ENCODE measurements around the gene PRR7.

Gene PRR7

GRCh38 chr5:177438468-177438867 is 8.1 kb upstream of the PRR7 start:
- no peak for DNase-seq

- no peak for DNase-seq
These were observed 7.0 kb upstream of the PRR7 start for GRCh38 chr5:177439518-177440053.

GRCh38 chr5:177440211-177440989 is 6.2 kb upstream of the PRR7 start:
- no peak for DNase-seq

- DNase-seq = no peak
These were observed 5.4 kb upstream of the PRR7 start for GRCh38 chr5:177440990-177441780.

- no peak for DNase-seq
These were observed 4.4 kb upstream of the PRR7 start for GRCh38 chr5:177442066-177442826.

GRCh38 chr5:177443144-177443983 is 3.2 kb upstream of the PRR7 start:
- DNase-seq = no peak

GRCh38 chr5:177444106-177445051 is 2.2 kb upstream of the PRR7 start:
- no peak for DNase-seq

GRCh38 chr5:177445052-177445916 is 1.3 kb upstream of the PRR7 start:
- DNase-seq = no peak

- DNase-seq = no peak
These were observed 756 bp upstream of the PRR7 start for GRCh38 chr5:177445917-177446199.

- DNase-seq = peak in 1 of 2 experiments; percentile 33
These were observed 524 bp downstream of the PRR7 start for GRCh38 chr5:177447066-177447610.

- DNase-seq = no peak
These were observed 1.1 kb downstream of the PRR7 start for GRCh38 chr5:177447611-177448243.

GRCh38 chr5:177448244-177448950 is 1.8 kb downstream of the PRR7 start:
- DNase-seq = no peak

- DNase-seq = no peak
These were observed 2.8 kb downstream of the PRR7 start for GRCh38 chr5:177449140-177450061.

- no peak for DNase-seq
These were observed 4.2 kb downstream of the PRR7 start for GRCh38 chr5:177450667-177451424.

GRCh38 chr5:177452688-177453638 is 6.3 kb downstream of the PRR7 start:
- DNase-seq = no peak

All from NCI-H187 (cell line).